Anterior cingulate cortex (tissue), 58 donors: ENCODE results near the gene LRFN2.

Experiments used
- DNase-seq, 58 donors: peaks; one replicate each; lab custom pipeline; 2025; lab: John Stamatoyannopoulos, UW

The LRFN2 gene

GRCh38 chr6:40387871-40388264 is 199.3 kb downstream of the LRFN2 start:
- no peak for DNase-seq

GRCh38 chr6:40387127-40387870 is 199.9 kb downstream of the LRFN2 start:
- no peak for DNase-seq

GRCh38 chr6:40386200-40386599 is 201.0 kb downstream of the LRFN2 start:
- peak in 6 of 58 donors; percentile 16 to 28 (median 24) for DNase-seq

GRCh38 chr6:40383348-40384115 is 203.6 kb downstream of the LRFN2 start:
- no peak for DNase-seq

- DNase-seq = no peak
These were observed 206.9 kb downstream of the LRFN2 start for GRCh38 chr6:40380271-40380670.

GRCh38 chr6:40379811-40380210 is 207.4 kb downstream of the LRFN2 start:
- DNase-seq = no peak

- DNase-seq = no peak
These were observed 208.5 kb downstream of the LRFN2 start for GRCh38 chr6:40378725-40379074.

- peak in 1 of 58 donors; percentile 49 for DNase-seq
These were observed 209.0 kb downstream of the LRFN2 start for GRCh38 chr6:40378071-40378724.

- DNase-seq = no peak
These were observed 209.9 kb downstream of the LRFN2 start for GRCh38 chr6:40377173-40377806.

GRCh38 chr6:40376113-40376650 is 211.0 kb downstream of the LRFN2 start:
- no peak for DNase-seq

- no peak for DNase-seq
These were observed 213.9 kb downstream of the LRFN2 start for GRCh38 chr6:40373267-40373666.

GRCh38 chr6:40371621-40372020 is 215.5 kb downstream of the LRFN2 start:
- DNase-seq = no peak

GRCh38 chr6:40371095-40371494 is 216.1 kb downstream of the LRFN2 start:
- no peak for DNase-seq

- DNase-seq = no peak
These were observed 217.3 kb downstream of the LRFN2 start for GRCh38 chr6:40369891-40370290.

- no peak for DNase-seq
These were observed 218.1 kb downstream of the LRFN2 start for GRCh38 chr6:40369042-40369441.

- no peak for DNase-seq
These were observed 224.3 kb downstream of the LRFN2 start for GRCh38 chr6:40362859-40363258.

GRCh38 chr6:40359808-40360207 is 227.4 kb downstream of the LRFN2 start:
- no peak for DNase-seq

- no peak for DNase-seq
These were observed 228.4 kb downstream of the LRFN2 start for GRCh38 chr6:40358473-40359460.

GRCh38 chr6:40356242-40356910 is 230.8 kb downstream of the LRFN2 start:
- DNase-seq = no peak
